ENCODE data around the gene KANSL1. TPM values are rescaled to one million over a fixed set of nuclear protein-coding genes. Genes with fewer than 3 reads are reported as not detected.

KANSL1 gene
- total and polyA plus RNA-seq, 2 of the 4 experiments (the other 2 are of a cell fraction) = 19.1 to 49.6 TPM

- no peak overlapping the region for H3K18ac ChIP-seq (ENCODE audit: low read depth, low read length)
- dilution Hi-C loops (cut with HindIII; ENCODE audit: low sequenced_read_pairs, unreplicated experiment) = no loop called here
- CTCF ChIA-PET = no interaction called here
- no peak overlapping the region for H3K27ac ChIP-seq (ENCODE audit: insufficient read depth, low read length)
- H2AK9ac ChIP-seq (replicated peaks; ENCODE audit: low read depth, low read length, poor library complexity) = no peak overlapping the region
- no TSS peak for BruUV-seq (replicated peaks)
- POLR2A ChIA-PET (ENCODE audit: unreplicated experiment) = no interaction called here
- no peaks in the 10 kb centered on the region; the same call in 1 of the 2 replicates for H3K9me1 ChIP-seq (ENCODE audit: insufficient read depth, low read length)
- no peak overlapping the region for H4K5ac ChIP-seq (ENCODE audit: low read depth, low read length)
- DNase-seq = peak; percentile 16
- no peak overlapping the region for H3K56ac ChIP-seq (ENCODE audit: extremely low read depth, insufficient read depth, low read length)
- no peak overlapping the region for H3K4ac ChIP-seq (ENCODE audit: low read depth, low read length)
- no peak overlapping the region for H2BK5ac ChIP-seq (ENCODE audit: low read depth, low read length, poor library complexity, severe bottlenecking)
- TF ChIP-seq MAFK (IDR thresholded peaks at IDR 0.05; ENCODE audit: low read depth, low read length) (no peak), RFX5 (IDR thresholded peaks at IDR 0.05; ENCODE audit: low read depth, low read length) (no peak), CTCF (conservative IDR thresholded peaks at IDR 0.05; ENCODE audit: low read depth, low read length) (no peak), MAZ (IDR thresholded peaks at IDR 0.05; ENCODE audit: borderline replicate concordance, low read depth, low read length) (no peak), CEBPB (IDR thresholded peaks at IDR 0.05; ENCODE audit: low read depth, low read length) (no peak), BHLHE40 (IDR thresholded peaks at IDR 0.05; ENCODE audit: low read depth, low read length) (no peak), SMC3 (IDR thresholded peaks at IDR 0.05; ENCODE audit: low read depth, low read length) (no peak), USF2 (IDR thresholded peaks at IDR 0.05; ENCODE audit: low read depth, low read length) (no peak), NFE2L2 (IDR thresholded peaks at IDR 0.05; ENCODE audit: low read depth, low read length) (no peak), CHD1 (IDR thresholded peaks at IDR 0.05; ENCODE audit: low read depth, low read length) (no peak), MXI1 (IDR thresholded peaks at IDR 0.05; ENCODE audit: borderline replicate concordance, low read depth, low read length) (no peak), RCOR1 (IDR thresholded peaks at IDR 0.05; ENCODE audit: insufficient replicate concordance, low read length) (no peak)
- H2AK5ac ChIP-seq (ENCODE audit: low read depth, low read length) = no peak overlapping the region
- H2BK20ac ChIP-seq (ENCODE audit: low read depth, low read length) = no peak overlapping the region
- H3K23ac ChIP-seq (ENCODE audit: low read depth, low read length) = no peak overlapping the region
- no peak overlapping the region for H4K8ac ChIP-seq (ENCODE audit: low read depth in 2 of 2, low read length in 2 of 2)
- H3K9me3 ChIP-seq (ENCODE audit: control insufficient read depth, insufficient read depth, low read length) = no peaks in the 10 kb centered on the region
- H2BK120ac ChIP-seq (ENCODE audit: low read depth, low read length) = no peak overlapping the region
- H4K91ac ChIP-seq (ENCODE audit: insufficient read depth, low read depth, low read length) = no peak overlapping the region
- peaks cover 43% of the 10 kb centered on the region for H3K36me3 ChIP-seq (ENCODE audit: control insufficient read depth, insufficient read depth, low read length)
- no peak overlapping the region for H2BK15ac ChIP-seq (ENCODE audit: low read depth, low read length)
- no peak overlapping the region for H2AFZ ChIP-seq (replicated peaks; ENCODE audit: low read length, poor library complexity)
- H3K4me3 ChIP-seq (ENCODE audit: insufficient read depth, low read depth, low read length) = no peak overlapping the region
- no peaks in the 10 kb centered on the region for H3K4me1 ChIP-seq (ENCODE audit: control insufficient read depth, insufficient read depth, low read length)
- H3K4me2 ChIP-seq (ENCODE audit: low read depth, low read length) = no peak overlapping the region
- in situ Hi-C loops (cut with MboI; ENCODE audit: low sequenced_read_pairs) = no loop called here
- no peak overlapping the region for H3K14ac ChIP-seq (replicated peaks; ENCODE audit: low read depth, low read length)
- H3K79me1 ChIP-seq (ENCODE audit: low read depth in 1 of 2, low read length in 2 of 2) = peaks cover 30 to 48% of the 10 kb centered on the region in 2 experiments
- no CpG with 5 or more reads among the region's 3 CpGs for WGBS, 2 experiments (ENCODE audit: extremely low coverage in 2 of 2, insufficient read length in 1 of 2)
- intact Hi-C loops (cut with micrococcal nuclease) = loop anchor here (2.0 to 10.0 kb wide), 2 partner anchors 49 to 167 kb away; no protein-coding TSS in a partner anchor
- H3K9ac ChIP-seq (ENCODE audit: low read depth, low read length) = no peak overlapping the region
- H4K20me1 ChIP-seq (ENCODE audit: insufficient read depth, low read length) = peaks cover 28% of the 10 kb centered on the region
- H3K27me3 ChIP-seq (ENCODE audit: control insufficient read depth, insufficient read depth, low read length) = no peaks in the 10 kb centered on the region
- peak; percentile 25 for ATAC-seq (ENCODE audit: low read depth)
Observed at GRCh38 chr17:46045639-46046038, 147.6 kb downstream of the KANSL1 start.

All from IMR-90 (cell line).